ENCODE data around the gene YARS2. TPM values are rescaled to one million over a fixed set of nuclear protein-coding genes. Genes with fewer than 3 reads are reported as not detected.
A peak's percentile ranks its signal among the peaks of the same experiment; 100 is the strongest.

The YARS2 gene
- total RNA-seq, 1 donor from 2014 or later = 26.5 TPM

- Histone ChIP-seq H3K4me1 (ENCODE audit: insufficient read depth, low read length) (no peaks in the 10 kb centered on the region), H2AFZ (ENCODE audit: low read depth, low read length) (no peak overlapping the region), H4K20me1 (ENCODE audit: insufficient read depth, low read length) (peaks cover 4% of the 10 kb centered on the region), H3K4me3 (ENCODE audit: insufficient read depth, low read depth, low read length) (no peak overlapping the region), H3K9me3 (ENCODE audit: insufficient read depth, low read depth, low read length) (no peaks in the 10 kb centered on the region), H3K4me2 (ENCODE audit: low read length) (no peak overlapping the region), H3K36me3 (ENCODE audit: insufficient read depth, low read length) (peaks cover 13% of the 10 kb centered on the region), H3K27me3 (ENCODE audit: insufficient read depth, low read length) (no peaks in the 10 kb centered on the region), H3K79me2 (ENCODE audit: insufficient read depth, low read length) (no peaks in the 10 kb centered on the region), H3K9ac (ENCODE audit: low read length) (no peak overlapping the region), H3K27ac (ENCODE audit: low read depth, low read length) (no peak overlapping the region)
- H3K36me3 Mint-ChIP-seq (ENCODE audit: low read depth, unreplicated experiment) = peaks cover 8% of the 10 kb centered on the region
- no peak for TF ChIP-seq EZH2 (IDR thresholded peaks at IDR 0.05; ENCODE audit: insufficient read depth, low read length)
- TF ChIP-seq, protein P1, sequence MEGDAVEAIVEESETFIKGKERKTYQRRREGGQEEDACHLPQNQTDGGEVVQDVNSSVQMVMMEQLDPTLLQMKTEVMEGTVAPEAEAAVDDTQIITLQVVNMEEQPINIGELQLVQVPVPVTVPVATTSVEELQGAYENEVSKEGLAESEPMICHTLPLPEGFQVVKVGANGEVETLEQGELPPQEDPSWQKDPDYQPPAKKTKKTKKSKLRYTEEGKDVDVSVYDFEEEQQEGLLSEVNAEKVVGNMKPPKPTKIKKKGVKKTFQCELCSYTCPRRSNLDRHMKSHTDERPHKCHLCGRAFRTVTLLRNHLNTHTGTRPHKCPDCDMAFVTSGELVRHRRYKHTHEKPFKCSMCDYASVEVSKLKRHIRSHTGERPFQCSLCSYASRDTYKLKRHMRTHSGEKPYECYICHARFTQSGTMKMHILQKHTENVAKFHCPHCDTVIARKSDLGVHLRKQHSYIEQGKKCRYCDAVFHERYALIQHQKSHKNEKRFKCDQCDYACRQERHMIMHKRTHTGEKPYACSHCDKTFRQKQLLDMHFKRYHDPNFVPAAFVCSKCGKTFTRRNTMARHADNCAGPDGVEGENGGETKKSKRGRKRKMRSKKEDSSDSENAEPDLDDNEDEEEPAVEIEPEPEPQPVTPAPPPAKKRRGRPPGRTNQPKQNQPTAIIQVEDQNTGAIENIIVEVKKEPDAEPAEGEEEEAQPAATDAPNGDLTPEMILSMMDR (IDR thresholded peaks at IDR 0.05; ENCODE audit: insufficient read depth, low read depth, low read length) = no peak
- H3K4me1 Mint-ChIP-seq (ENCODE audit: low read depth, unreplicated experiment) = no peaks in the 10 kb centered on the region
- H3K9me3 Mint-ChIP-seq (ENCODE audit: unreplicated experiment) = no peaks in the 10 kb centered on the region
- DNase-seq (ENCODE audit: low read depth) (no peak), FAIRE-seq (no peak)
- no peaks in the 10 kb centered on the region for H3K27me3 Mint-ChIP-seq (ENCODE audit: low read depth, unreplicated experiment)
- H3K4me3 Mint-ChIP-seq (ENCODE audit: unreplicated experiment) = no peak overlapping the region
- H3K27ac Mint-ChIP-seq (ENCODE audit: unreplicated experiment) = no peak overlapping the region
Observed at GRCh38 chr12:32714772-32715171, 40.9 kb downstream of the YARS2 start.

DNA sequence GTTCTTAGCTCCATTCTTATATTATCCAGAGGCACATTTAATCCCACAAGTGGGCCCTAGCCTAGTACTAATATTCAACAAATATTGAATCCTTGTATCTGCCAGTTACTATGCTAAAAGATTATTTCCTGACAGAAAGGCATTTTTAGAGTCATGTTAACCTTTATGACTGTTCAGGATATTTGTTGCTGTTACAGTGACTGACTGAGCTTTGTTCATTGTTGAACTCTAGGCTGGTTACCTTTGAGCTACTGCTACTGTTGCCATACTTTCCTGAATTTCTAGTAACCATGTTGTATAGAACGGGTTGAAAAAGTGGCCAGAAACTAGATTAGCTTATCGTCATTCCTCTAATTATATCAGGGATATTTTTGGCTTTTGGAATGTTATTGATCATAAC lies 46.8 kb downstream of the YARS2 start:
- DNase-seq (ENCODE audit: low read depth) (no peak), FAIRE-seq (peak; percentile 29)
- Mint-ChIP-seq H3K4me3 (ENCODE audit: unreplicated experiment) (no peak overlapping the region), H3K9me3 (ENCODE audit: unreplicated experiment) (no peaks in the 10 kb centered on the region), H3K27me3 (ENCODE audit: low read depth, unreplicated experiment) (no peaks in the 10 kb centered on the region), H3K27ac (ENCODE audit: unreplicated experiment) (no peak overlapping the region), H3K36me3 (ENCODE audit: low read depth, unreplicated experiment) (peaks cover 8% of the 10 kb centered on the region), H3K4me1 (ENCODE audit: low read depth, unreplicated experiment) (no peaks in the 10 kb centered on the region)
- no peak for TF ChIP-seq EZH2 (IDR thresholded peaks at IDR 0.05; ENCODE audit: insufficient read depth, low read length)
- TF ChIP-seq, protein P1 (IDR thresholded peaks at IDR 0.05; ENCODE audit: insufficient read depth, low read depth, low read length) = no peak
- Histone ChIP-seq H4K20me1 (ENCODE audit: insufficient read depth, low read length) (peaks cover 4% of the 10 kb centered on the region), H3K9ac (ENCODE audit: low read length) (no peak overlapping the region), H3K9me3 (ENCODE audit: insufficient read depth, low read depth, low read length) (no peaks in the 10 kb centered on the region), H3K36me3 (ENCODE audit: insufficient read depth, low read length) (peaks cover 13% of the 10 kb centered on the region), H3K4me3 (ENCODE audit: insufficient read depth, low read depth, low read length) (no peak overlapping the region), H2AFZ (ENCODE audit: low read depth, low read length) (no peak overlapping the region), H3K4me2 (ENCODE audit: low read length) (no peak overlapping the region), H3K27me3 (ENCODE audit: insufficient read depth, low read length) (no peaks in the 10 kb centered on the region), H3K79me2 (ENCODE audit: insufficient read depth, low read length) (peaks cover 5% of the 10 kb centered on the region), H3K4me1 (ENCODE audit: insufficient read depth, low read length) (no peaks in the 10 kb centered on the region), H3K27ac (ENCODE audit: low read depth, low read length) (no peak overlapping the region)

- Histone ChIP-seq H3K9ac (ENCODE audit: low read length) (no peak overlapping the region), H2AFZ (ENCODE audit: low read depth, low read length) (no peak overlapping the region), H3K36me3 (ENCODE audit: insufficient read depth, low read length) (peaks cover 6% of the 10 kb centered on the region), H3K4me3 (ENCODE audit: insufficient read depth, low read depth, low read length) (no peak overlapping the region), H3K27me3 (ENCODE audit: insufficient read depth, low read length) (no peaks in the 10 kb centered on the region), H3K27ac (ENCODE audit: low read depth, low read length) (no peak overlapping the region), H3K4me1 (ENCODE audit: insufficient read depth, low read length) (no peaks in the 10 kb centered on the region), H4K20me1 (ENCODE audit: insufficient read depth, low read length) (peaks cover 3% of the 10 kb centered on the region), H3K9me3 (ENCODE audit: insufficient read depth, low read depth, low read length) (no peaks in the 10 kb centered on the region), H3K4me2 (ENCODE audit: low read length) (no peak overlapping the region), H3K79me2 (ENCODE audit: insufficient read depth, low read length) (peaks cover 10% of the 10 kb centered on the region)
- Mint-ChIP-seq H3K27me3 (ENCODE audit: low read depth, unreplicated experiment) (no peaks in the 10 kb centered on the region), H3K4me3 (ENCODE audit: unreplicated experiment) (no peak overlapping the region), H3K27ac (ENCODE audit: unreplicated experiment) (no peak overlapping the region), H3K9me3 (ENCODE audit: unreplicated experiment) (no peaks in the 10 kb centered on the region), H3K4me1 (ENCODE audit: low read depth, unreplicated experiment) (peaks cover 3% of the 10 kb centered on the region), H3K36me3 (ENCODE audit: low read depth, unreplicated experiment) (peaks cover 6% of the 10 kb centered on the region)
- TF ChIP-seq, protein P1 (IDR thresholded peaks at IDR 0.05; ENCODE audit: insufficient read depth, low read depth, low read length) = no peak
- no peak for TF ChIP-seq EZH2 (IDR thresholded peaks at IDR 0.05; ENCODE audit: insufficient read depth, low read length)
- DNase-seq (ENCODE audit: low read depth) (no peak), FAIRE-seq (peak; percentile 64)
Observed at GRCh38 chr12:32706335-32707024, 49.2 kb downstream of the YARS2 start.
